HG02840 (cell line): ENCODE measurements around the gene STAP2.

ENCODE experiments used
- ATAC-seq: cut with Tn5 transposase; IDR thresholded peaks from one replicate; pipeline ENCODE4 v1.9.1; 2021; ENCODE audit warnings: mild to moderate bottlenecking, moderate library complexity, moderate number of reproducible peaks; ENCODE audit not compliant: unreplicated experiment, low FRiP score

STAP2 gene

GRCh38 chr19:4371247-4372164 lies 32.9 kb upstream of the STAP2 start:
- no peak for ATAC-seq

GRCh38 chr19:4370418-4371041 lies 31.9 kb upstream of the STAP2 start:
- ATAC-seq, result no peak

GRCh38 chr19:4369888-4370260 lies 31.2 kb upstream of the STAP2 start:
- peak; percentile 21 for ATAC-seq

GRCh38 chr19:4369109-4369887 lies 30.7 kb upstream of the STAP2 start:
- ATAC-seq, result peak; percentile 49

- ATAC-seq, result no peak
Measured at GRCh38 chr19:4368128-4368820, 29.6 kb upstream of the STAP2 start.

- no peak for ATAC-seq
Measured at GRCh38 chr19:4367781-4368127, 29.1 kb upstream of the STAP2 start.

- ATAC-seq, result no peak
Measured at GRCh38 chr19:4367336-4367723, 28.7 kb upstream of the STAP2 start.

GRCh38 chr19:4366666-4367335 lies 28.2 kb upstream of the STAP2 start:
- ATAC-seq, result no peak

- ATAC-seq, result no peak
Measured at GRCh38 chr19:4365791-4366665, 27.4 kb upstream of the STAP2 start.

GRCh38 chr19:4365341-4365740 lies 26.7 kb upstream of the STAP2 start:
- no peak for ATAC-seq

- ATAC-seq, result no peak
Measured at GRCh38 chr19:4363571-4364304, 25.1 kb upstream of the STAP2 start.

- no peak for ATAC-seq
Measured at GRCh38 chr19:4362831-4363545, 24.4 kb upstream of the STAP2 start.

- no peak for ATAC-seq
Measured at GRCh38 chr19:4362101-4362828, 23.6 kb upstream of the STAP2 start.

GRCh38 chr19:4361152-4362046 lies 22.8 kb upstream of the STAP2 start:
- ATAC-seq, result no peak

- ATAC-seq, result no peak
Measured at GRCh38 chr19:4360641-4361151, 22.1 kb upstream of the STAP2 start.

- no peak for ATAC-seq
Measured at GRCh38 chr19:4360081-4360569, 21.5 kb upstream of the STAP2 start.
